Muscle layer of colon (tissue), 2 donors: ENCODE data around the gene MDM4.

Source experiments
- H3K27ac ChIP-seq: one replicate; pipeline ENCODE4 v1.7.0; 2013; ENCODE audit warnings: low read depth, mild to moderate bottlenecking, low read length, moderate library complexity
- H3K27me3 ChIP-seq, 2 donors: one replicate each; pipeline ENCODE4 v1.7.0; 2013; ENCODE audit warnings: low read length in 2 of 2, mild to moderate bottlenecking in 2 of 2; ENCODE audit not compliant: insufficient read depth in 2 of 2, control insufficient read depth in 1 of 2
- H3K36me3 ChIP-seq: one replicate; pipeline ENCODE4 v1.7.0; 2013; ENCODE audit warnings: mild to moderate bottlenecking, low read length; ENCODE audit not compliant: insufficient read depth
- H3K4me1 ChIP-seq: one replicate; pipeline ENCODE4 v1.7.0; 2013; ENCODE audit warnings: mild to moderate bottlenecking, low read length; ENCODE audit not compliant: insufficient read depth
- H3K4me3 ChIP-seq, 2 donors: one replicate each; pipeline ENCODE4 v1.7.0; 2013; ENCODE audit warnings: low read length in 2 of 2, low read depth in 1 of 2, mild to moderate bottlenecking in 1 of 2, moderate library complexity in 1 of 2
- H3K9ac ChIP-seq: one replicate; pipeline ENCODE4 v1.7.0; 2013; ENCODE audit warnings: low read length
- H3K9me3 ChIP-seq: one replicate; pipeline ENCODE4 v1.7.0; 2013; ENCODE audit warnings: mild to moderate bottlenecking, low read length
- donor health status: abdominal sarcoma.
- donor health status: Adenocarcinoma of cecum.

MDM4 gene

DNA sequence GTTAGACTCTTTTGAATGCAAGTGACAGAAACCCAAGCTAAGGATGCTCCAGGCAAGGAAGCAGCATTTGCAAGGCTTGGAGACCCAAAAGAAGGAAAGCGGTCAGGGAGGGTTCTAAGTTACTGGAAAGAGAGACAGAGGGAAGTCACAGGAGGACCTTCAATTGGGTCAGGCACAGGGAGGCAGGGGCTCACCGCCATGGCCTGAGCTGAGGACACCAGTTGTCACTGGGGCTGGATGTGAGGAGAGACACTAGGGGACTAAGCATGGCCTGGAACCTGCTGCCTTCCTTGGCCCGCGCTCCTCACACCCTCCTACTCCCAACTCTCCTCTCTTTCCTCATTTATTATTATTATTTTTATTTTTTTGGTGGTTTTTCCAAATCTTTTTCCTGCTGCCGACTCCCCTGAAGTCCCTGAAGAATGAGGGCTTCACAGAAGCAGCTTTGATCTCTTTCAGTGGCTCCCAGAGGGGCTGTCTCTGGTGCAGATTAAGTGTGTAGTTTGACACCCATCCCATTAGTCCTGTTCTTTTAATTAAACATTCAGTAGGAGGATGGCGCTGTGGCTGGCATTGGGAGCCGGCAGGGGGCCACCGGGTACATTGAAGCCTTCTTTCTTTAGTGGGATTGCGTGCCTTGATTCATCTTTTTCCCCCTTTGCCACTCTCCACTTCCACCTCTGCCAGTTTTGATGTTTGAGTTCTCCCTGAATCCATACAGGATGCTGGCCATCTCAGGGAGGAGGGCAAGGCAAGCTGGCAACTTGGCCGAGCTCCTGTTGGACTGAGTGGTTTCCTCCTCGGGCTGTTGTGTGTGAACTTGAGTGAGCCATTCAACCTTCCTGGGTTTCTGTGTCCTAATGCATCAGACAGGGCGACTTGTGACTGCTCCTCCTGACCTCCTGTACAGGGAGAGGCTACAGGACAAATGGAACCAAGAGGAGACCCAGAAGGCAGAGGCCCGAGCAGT lies 59.3 kb downstream of the MDM4 start:
- no peak overlapping the region for H3K27ac ChIP-seq
- no peaks in the 10 kb centered on the region for H3K36me3 ChIP-seq
- peaks cover 5% of the 10 kb centered on the region for H3K4me1 ChIP-seq

DNA sequence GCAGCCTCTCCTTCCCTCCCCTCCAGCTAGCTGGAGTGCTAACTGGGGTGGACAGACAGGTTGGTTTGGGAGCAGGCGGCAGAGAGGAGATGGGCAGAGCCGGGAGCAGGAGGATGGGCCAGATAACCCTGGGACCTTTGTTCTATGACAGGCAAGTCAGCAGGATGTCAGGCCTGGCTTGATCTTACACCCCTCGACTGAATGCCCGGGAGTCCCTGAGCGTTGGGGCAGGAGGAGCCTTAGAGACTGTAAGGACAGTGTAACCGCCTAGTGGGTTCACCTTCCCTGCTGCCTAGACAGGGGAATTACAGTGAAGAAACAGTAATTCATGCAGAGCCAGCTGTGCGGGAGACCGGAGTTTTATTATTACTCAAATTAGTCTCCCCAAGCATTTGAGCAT lies 60.2 kb downstream of the MDM4 start:
- Histone ChIP-seq H3K4me3 (no peak overlapping the region), H3K9ac (no peak overlapping the region), H3K27ac (no peak overlapping the region), H3K9me3 (no peaks in the 10 kb centered on the region), H3K36me3 (no peaks in the 10 kb centered on the region), H3K27me3 (no peaks in the 10 kb centered on the region), H3K4me1 (peaks cover 5% of the 10 kb centered on the region)

More for the DNA sequence above, 59.3 kb downstream of the MDM4 start:
- Histone ChIP-seq H3K9me3 (no peaks in the 10 kb centered on the region), H3K27me3 (no peaks in the 10 kb centered on the region), H3K9ac (no peak overlapping the region), H3K4me3 (no peak overlapping the region)

DNA sequence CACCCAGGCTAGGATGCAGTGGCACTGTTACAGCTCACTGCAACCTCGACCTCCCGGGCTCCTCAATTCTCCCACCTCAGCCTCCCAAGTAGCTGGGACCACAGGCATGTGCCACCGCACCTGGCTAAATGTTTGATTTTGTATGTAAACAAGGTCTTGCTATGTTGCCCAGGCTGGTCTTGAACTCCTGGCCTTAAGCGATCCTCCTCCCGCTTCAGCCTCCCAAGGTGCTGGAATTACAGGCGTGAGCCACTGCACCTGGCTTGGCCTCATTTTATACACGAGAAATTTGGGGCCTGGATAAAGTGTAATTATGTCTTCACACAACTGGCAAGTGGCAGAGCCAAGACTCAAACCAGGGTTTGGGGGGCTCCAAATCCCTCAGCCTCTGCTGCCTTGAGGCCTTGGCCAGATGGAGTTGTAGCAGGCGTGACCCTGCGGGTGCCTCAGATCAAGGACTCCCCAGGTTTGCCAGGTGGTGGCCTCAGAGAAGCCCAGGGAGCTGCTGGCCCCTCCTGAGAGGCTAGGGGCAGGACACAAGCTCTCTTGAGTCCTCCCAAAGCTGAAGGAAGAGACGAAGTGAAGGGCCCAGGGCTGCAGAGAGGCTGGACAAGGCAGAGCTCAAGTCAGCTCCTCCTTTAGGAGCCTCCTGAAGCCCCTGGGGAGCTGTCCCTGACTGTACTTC lies 61.7 kb downstream of the MDM4 start:
- Histone ChIP-seq H3K27me3 (no peaks in the 10 kb centered on the region), H3K27ac (no peak overlapping the region), H3K9ac (no peak overlapping the region), H3K4me3 (no peak overlapping the region), H3K9me3 (no peaks in the 10 kb centered on the region), H3K36me3 (no peaks in the 10 kb centered on the region), H3K4me1 (peaks cover 5% of the 10 kb centered on the region)

DNA sequence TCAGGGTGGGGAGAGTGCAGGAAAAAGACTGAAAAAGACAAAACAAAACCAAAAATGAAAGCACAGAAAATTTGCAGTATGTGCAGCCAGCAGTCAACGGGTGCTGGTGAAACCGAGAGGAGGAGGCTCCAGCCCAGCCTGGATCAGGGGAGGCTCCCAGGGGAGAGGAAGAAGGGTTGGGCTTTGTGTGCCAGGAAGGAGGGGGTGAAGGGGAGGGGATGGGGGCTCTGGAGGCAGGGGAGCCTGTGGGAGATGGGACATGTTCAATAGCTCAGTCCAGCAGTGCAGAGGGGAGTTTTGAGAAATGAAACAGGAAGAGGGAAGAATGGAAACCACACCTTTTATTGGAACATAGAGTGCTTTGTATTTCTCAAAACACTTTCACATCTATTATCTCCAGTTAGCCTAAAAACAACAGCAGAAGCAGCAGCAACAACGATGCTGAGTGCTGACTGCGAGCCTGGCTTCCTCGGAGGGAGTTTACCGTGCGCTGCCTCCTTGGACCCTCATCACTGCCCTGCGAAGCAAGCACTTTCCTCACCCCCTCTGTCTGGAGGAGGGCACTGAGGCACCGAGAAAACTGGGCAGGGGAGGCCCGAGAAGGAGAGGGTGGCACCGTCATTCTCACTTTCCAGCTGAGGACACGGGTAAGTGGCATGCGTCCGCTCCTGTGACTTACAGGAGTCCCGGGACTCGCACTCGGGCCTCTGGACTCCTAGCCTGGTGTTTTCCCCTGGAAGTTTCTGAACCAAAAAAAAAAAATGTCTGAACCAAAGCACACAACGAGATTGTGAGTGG lies 62.9 kb downstream of the MDM4 start:
- Histone ChIP-seq H3K27ac (no peak overlapping the region), H3K9ac (no peak overlapping the region), H3K9me3 (no peaks in the 10 kb centered on the region), H3K27me3 (no peaks in the 10 kb centered on the region), H3K36me3 (no peaks in the 10 kb centered on the region), H3K4me1 (peaks cover 7% of the 10 kb centered on the region), H3K4me3 (peak overlapping the region in 1 of 2 donors; percentile 50)

DNA sequence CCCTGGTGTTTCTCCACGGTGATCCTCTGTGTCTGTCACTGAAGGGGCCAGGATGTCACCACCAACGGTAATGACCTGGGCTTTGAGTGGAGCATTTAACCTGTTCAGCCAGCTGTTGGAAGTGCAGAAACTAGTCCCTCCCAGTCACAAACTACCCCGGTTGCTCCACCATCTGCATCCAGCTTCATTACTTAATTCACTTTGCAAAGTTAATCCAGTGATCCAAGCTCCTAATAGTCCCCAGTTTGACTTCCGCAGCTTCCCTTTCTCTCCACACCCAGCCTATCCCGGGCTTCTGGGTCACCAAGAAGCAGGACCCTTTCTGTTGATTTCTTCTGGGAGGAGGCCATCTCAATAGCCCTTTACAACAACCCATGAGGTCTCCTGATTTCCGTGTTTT lies 63.5 kb downstream of the MDM4 start:
- no peak overlapping the region for H3K4me3 ChIP-seq
- no peaks in the 10 kb centered on the region for H3K27me3 ChIP-seq
- peaks cover 12% of the 10 kb centered on the region for H3K4me1 ChIP-seq
- no peak overlapping the region for H3K9ac ChIP-seq
- no peaks in the 10 kb centered on the region for H3K9me3 ChIP-seq
- H3K27ac ChIP-seq: no peak overlapping the region
- no peaks in the 10 kb centered on the region for H3K36me3 ChIP-seq

DNA sequence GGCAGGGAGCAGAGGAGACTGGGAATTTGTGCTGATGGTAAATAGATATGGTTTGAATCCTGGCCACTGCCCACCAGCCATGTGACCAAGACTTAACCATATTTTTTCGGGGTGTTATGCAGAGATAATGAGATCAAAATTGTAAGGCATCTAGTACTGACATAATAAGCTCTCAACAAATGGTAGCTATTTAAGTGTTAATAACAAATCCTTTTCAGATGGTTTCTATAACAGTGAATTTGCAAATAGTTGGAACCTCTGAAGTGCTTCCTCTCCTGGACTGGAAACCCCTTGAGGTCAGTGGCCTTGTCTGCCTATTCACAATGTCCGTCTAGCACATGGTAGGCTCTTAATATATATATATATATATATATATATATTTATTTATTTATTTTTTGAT lies 64.7 kb downstream of the MDM4 start:
- Histone ChIP-seq H3K4me1 (peaks cover 12% of the 10 kb centered on the region), H3K4me3 (no peak overlapping the region), H3K9me3 (no peaks in the 10 kb centered on the region), H3K27ac (no peak overlapping the region), H3K27me3 (no peaks in the 10 kb centered on the region), H3K9ac (no peak overlapping the region), H3K36me3 (no peaks in the 10 kb centered on the region)

DNA sequence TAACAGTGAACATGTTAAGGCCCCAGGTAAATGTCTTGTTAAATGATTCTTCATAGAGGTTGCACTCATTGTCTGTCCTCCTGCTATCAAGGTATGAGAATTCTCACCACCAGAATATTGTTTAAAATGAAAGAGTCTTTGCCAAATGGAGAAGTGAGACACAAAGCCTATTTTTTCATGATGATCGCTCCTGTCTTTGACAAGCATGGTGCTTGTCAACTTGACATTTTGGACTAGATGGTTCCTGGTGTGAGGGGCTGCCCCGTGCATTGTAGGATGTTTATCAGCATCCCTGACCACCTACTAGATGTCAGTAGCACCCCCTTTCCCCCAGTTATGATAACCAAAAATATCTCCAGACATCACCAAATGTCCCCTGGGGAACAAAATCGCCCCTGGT lies 65.6 kb downstream of the MDM4 start:
- H3K9me3 ChIP-seq: no peaks in the 10 kb centered on the region
- H3K9ac ChIP-seq: no peak overlapping the region
- no peaks in the 10 kb centered on the region for H3K36me3 ChIP-seq
- H3K4me1 ChIP-seq: peaks cover 12% of the 10 kb centered on the region
- H3K27ac ChIP-seq: no peak overlapping the region
- H3K27me3 ChIP-seq: no peaks in the 10 kb centered on the region
- no peak overlapping the region for H3K4me3 ChIP-seq

DNA sequence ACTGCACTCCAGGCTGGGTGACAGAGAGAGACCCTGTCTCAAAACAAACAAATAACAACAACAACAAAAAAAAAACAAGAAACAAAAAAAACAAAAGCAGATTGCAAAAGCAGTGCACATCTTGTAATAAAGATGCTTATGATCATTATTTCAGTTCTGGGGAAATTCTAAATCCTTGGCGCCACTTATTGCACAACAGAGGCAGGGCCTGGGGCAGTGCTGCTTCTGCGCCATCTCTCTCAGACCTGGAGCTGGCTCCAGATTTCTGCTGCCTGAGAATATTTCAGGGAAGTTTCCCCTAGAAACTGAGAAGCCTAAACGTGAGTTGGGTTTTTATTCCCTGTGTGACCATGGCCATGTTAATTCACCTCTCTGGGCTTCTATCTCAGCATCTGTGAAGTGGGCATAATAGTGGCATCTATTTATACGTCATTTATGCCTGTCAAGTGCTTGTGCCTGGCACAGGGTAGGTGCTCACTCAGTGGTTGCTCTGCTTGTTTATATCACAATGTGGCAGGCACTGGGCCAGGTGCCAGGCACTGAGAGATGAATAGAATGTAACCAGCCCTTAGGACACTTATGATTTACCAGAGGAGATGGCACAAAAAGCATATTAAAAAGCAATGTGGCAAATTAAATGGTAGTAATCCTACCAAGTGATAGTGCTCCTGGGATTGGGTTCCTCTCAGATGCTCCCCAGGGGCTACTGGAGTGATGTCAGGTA lies 67.9 kb downstream of the MDM4 start:
- Histone ChIP-seq H3K9ac (no peak overlapping the region), H3K4me3 (no peak overlapping the region), H3K27me3 (no peaks in the 10 kb centered on the region), H3K4me1 (peaks cover 6% of the 10 kb centered on the region), H3K27ac (no peak overlapping the region), H3K9me3 (no peaks in the 10 kb centered on the region), H3K36me3 (no peaks in the 10 kb centered on the region)

DNA sequence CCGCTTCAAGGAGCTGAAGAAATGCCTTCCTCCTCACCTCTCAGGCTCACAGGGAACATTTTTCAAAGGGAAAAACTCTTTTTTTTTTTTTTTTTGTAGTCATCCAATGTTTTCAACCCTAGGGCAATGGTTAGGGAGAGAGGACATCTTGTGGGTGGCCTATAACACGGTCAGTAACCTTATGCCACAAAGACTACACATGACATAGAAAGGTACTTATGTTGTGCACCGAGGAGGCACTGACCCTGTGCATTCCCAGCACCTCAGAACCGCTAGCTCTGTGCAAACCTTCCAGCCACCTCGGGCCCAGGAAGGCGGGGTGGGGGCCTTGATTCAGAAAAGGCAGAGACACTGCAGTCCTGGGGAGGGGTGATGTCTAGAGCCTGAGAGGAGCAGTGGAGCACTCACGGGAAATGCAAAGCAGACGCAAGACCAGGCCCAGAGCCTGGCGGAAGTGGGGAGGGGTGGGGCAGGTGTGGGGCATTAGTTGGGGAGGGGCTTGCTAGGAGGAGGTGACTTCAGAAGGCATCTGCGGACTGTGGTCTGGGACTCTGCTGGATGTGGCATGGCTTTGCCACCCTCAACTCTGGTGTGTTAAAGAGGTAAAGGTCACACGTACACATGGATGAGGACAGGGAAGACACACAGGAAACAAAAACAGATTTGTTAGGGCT lies 68.6 kb downstream of the MDM4 start:
- H3K4me3 ChIP-seq: no peak overlapping the region
- H3K36me3 ChIP-seq: no peaks in the 10 kb centered on the region
- no peak overlapping the region for H3K9ac ChIP-seq
- H3K4me1 ChIP-seq: peaks cover 6% of the 10 kb centered on the region
- no peak overlapping the region for H3K27ac ChIP-seq
- no peaks in the 10 kb centered on the region for H3K27me3 ChIP-seq
- H3K9me3 ChIP-seq: no peaks in the 10 kb centered on the region

DNA sequence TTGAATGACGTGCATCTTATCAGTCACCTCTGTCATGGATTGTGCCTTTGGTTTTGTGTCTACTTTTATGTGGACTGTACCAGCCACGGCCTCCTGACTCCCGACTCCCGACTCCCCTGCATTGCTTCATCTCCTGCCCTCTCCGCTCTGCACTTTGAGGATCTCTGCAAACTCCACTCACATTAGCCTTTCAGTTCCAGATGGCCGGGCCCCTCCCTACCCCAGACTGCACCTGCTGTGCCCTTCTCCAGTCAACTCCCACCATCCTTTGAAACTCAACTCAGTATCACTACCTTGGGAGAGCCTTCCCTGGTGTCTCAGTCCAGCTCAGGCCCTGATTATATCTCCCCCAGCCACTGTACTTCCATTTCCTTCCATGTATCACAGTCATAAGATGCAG lies 71.4 kb downstream of the MDM4 start:
- Histone ChIP-seq H3K27me3 (no peaks in the 10 kb centered on the region), H3K9me3 (no peaks in the 10 kb centered on the region), H3K4me3 (no peak overlapping the region), H3K9ac (no peak overlapping the region), H3K27ac (no peak overlapping the region), H3K4me1 (peaks cover 6% of the 10 kb centered on the region), H3K36me3 (no peaks in the 10 kb centered on the region)
